ENCODE data around the gene RHAG. TPM values are rescaled to one million over a fixed set of nuclear protein-coding genes. Genes with fewer than 3 reads are reported as not detected.

Gene RHAG
- total RNA-seq, 1 donor from 2014 or later = not detected

- H3K36me3 Mint-ChIP-seq (ENCODE audit: insufficient read depth) = peaks cover 2% of the 10 kb centered on the region
- no peak for TF ChIP-seq CTCF (IDR thresholded peaks at IDR 0.05; ENCODE audit: unreplicated experiment)
- DNase-seq (ENCODE audit: low spot score, unreplicated experiment) = no peak
- peaks cover 5% of the 10 kb centered on the region for H3K9me3 Mint-ChIP-seq (ENCODE audit: low read depth)
- H3K27ac Mint-ChIP-seq = no peak overlapping the region
- no peaks in the 10 kb centered on the region for H3K27me3 Mint-ChIP-seq
- peaks cover 3% of the 10 kb centered on the region for H3K4me1 Mint-ChIP-seq (ENCODE audit: low read depth)
- H3K4me3 Mint-ChIP-seq (ENCODE audit: low read depth) = no peak overlapping the region
These were observed 73.4 kb downstream of the RHAG start for GRCh38 chr6:49563006-49563886.

GRCh38 chr6:49558238-49558637 is 78.4 kb downstream of the RHAG start:
- Mint-ChIP-seq H3K27ac (no peak overlapping the region), H3K27me3 (no peaks in the 10 kb centered on the region), H3K4me3 (ENCODE audit: low read depth) (no peak overlapping the region), H3K36me3 (ENCODE audit: insufficient read depth) (peaks cover 4% of the 10 kb centered on the region), H3K9me3 (ENCODE audit: low read depth) (no peaks in the 10 kb centered on the region), H3K4me1 (ENCODE audit: low read depth) (peaks cover 16% of the 10 kb centered on the region)
- DNase-seq (ENCODE audit: low spot score, unreplicated experiment) = no peak
- no peak for TF ChIP-seq CTCF (IDR thresholded peaks at IDR 0.05; ENCODE audit: unreplicated experiment)

- TF ChIP-seq CTCF (IDR thresholded peaks at IDR 0.05; ENCODE audit: unreplicated experiment) = no peak
- Mint-ChIP-seq H3K9me3 (ENCODE audit: low read depth) (no peaks in the 10 kb centered on the region), H3K36me3 (ENCODE audit: insufficient read depth) (peaks cover 4% of the 10 kb centered on the region), H3K4me1 (ENCODE audit: low read depth) (peaks cover 20% of the 10 kb centered on the region), H3K27me3 (no peaks in the 10 kb centered on the region), H3K4me3 (ENCODE audit: low read depth) (no peak overlapping the region), H3K27ac (no peak overlapping the region)
- no peak for DNase-seq (ENCODE audit: low spot score, unreplicated experiment)
These were observed 79.5 kb downstream of the RHAG start for GRCh38 chr6:49557177-49557576.

- H3K9me3 Mint-ChIP-seq (ENCODE audit: low read depth) = no peaks in the 10 kb centered on the region
- H3K4me3 Mint-ChIP-seq (ENCODE audit: low read depth) = no peak overlapping the region
- H3K4me1 Mint-ChIP-seq (ENCODE audit: low read depth) = peaks cover 25% of the 10 kb centered on the region
- H3K27ac Mint-ChIP-seq = peak overlapping the region; percentile 75
- H3K36me3 Mint-ChIP-seq (ENCODE audit: insufficient read depth) = peaks cover 4% of the 10 kb centered on the region
- H3K27me3 Mint-ChIP-seq = peaks cover 5% of the 10 kb centered on the region
- TF ChIP-seq CTCF (IDR thresholded peaks at IDR 0.05; ENCODE audit: unreplicated experiment) = no peak
- no peak for DNase-seq (ENCODE audit: low spot score, unreplicated experiment)
These were observed 80.2 kb downstream of the RHAG start for GRCh38 chr6:49556429-49556837.

- TF ChIP-seq CTCF (IDR thresholded peaks at IDR 0.05; ENCODE audit: unreplicated experiment) = no peak
- DNase-seq (ENCODE audit: low spot score, unreplicated experiment) = no peak
- H3K4me1 Mint-ChIP-seq (ENCODE audit: low read depth) = peaks cover 28% of the 10 kb centered on the region
- no peak overlapping the region for H3K27ac Mint-ChIP-seq
- H3K4me3 Mint-ChIP-seq (ENCODE audit: low read depth) = no peak overlapping the region
- peaks cover 10% of the 10 kb centered on the region for H3K27me3 Mint-ChIP-seq
- no peaks in the 10 kb centered on the region for H3K9me3 Mint-ChIP-seq (ENCODE audit: low read depth)
- peaks cover 3% of the 10 kb centered on the region for H3K36me3 Mint-ChIP-seq (ENCODE audit: insufficient read depth)
These were observed 80.7 kb downstream of the RHAG start for GRCh38 chr6:49555951-49556350.

Other genes with a start within 250 kb of the RHAG start
- 26.4 and 26.6 TPM in 2 replicates for gene MMUT, start 173.6 kb downstream of the RHAG start, total RNA-seq
- 7.8 and 8.0 TPM in 2 replicates for gene CENPQ, start 173.5 kb downstream of the RHAG start, total RNA-seq
- gene GLYATL3, start 136.9 kb downstream of the RHAG start, total RNA-seq = not detected in 2 replicates
- 9.4 and 12.3 TPM in 2 replicates for gene C6orf141, start 86.2 kb downstream of the RHAG start, total RNA-seq
- not detected in 2 replicates for gene CRISP2, start 76.7 kb upstream of the RHAG start, total RNA-seq
- gene CRISP3, start 107.5 kb upstream of the RHAG start, total RNA-seq = not detected in 2 replicates
- gene PGK2, start 150.4 kb upstream of the RHAG start, total RNA-seq = not detected in 2 replicates
- gene CRISP1, start 229.7 kb upstream of the RHAG start, total RNA-seq = not detected in 2 replicates

Measured in progenitor cell of endocrine pancreas (in vitro differentiated cells).